ENCODE results near the gene HRAS.

GRCh38 chr11:507727-508515, 27.5 kb downstream of the HRAS start:
- TF ChIP-seq, protein P1, sequence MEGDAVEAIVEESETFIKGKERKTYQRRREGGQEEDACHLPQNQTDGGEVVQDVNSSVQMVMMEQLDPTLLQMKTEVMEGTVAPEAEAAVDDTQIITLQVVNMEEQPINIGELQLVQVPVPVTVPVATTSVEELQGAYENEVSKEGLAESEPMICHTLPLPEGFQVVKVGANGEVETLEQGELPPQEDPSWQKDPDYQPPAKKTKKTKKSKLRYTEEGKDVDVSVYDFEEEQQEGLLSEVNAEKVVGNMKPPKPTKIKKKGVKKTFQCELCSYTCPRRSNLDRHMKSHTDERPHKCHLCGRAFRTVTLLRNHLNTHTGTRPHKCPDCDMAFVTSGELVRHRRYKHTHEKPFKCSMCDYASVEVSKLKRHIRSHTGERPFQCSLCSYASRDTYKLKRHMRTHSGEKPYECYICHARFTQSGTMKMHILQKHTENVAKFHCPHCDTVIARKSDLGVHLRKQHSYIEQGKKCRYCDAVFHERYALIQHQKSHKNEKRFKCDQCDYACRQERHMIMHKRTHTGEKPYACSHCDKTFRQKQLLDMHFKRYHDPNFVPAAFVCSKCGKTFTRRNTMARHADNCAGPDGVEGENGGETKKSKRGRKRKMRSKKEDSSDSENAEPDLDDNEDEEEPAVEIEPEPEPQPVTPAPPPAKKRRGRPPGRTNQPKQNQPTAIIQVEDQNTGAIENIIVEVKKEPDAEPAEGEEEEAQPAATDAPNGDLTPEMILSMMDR (IDR thresholded peaks at IDR 0.05), result no peak
- TF ChIP-seq POLR2A (IDR thresholded peaks at IDR 0.05), result no peak

Measured in body of pancreas (tissue), 4 donors.